NCI-H2029 treated with DMSO at 0.1 percent for 48 hours (cell line): ENCODE results near the gene ATAD2B.

Source experiments
- DNase-seq: peaks from one replicate; lab custom pipeline; 2025; lab: John Stamatoyannopoulos, UW

Gene ATAD2B

DNA sequence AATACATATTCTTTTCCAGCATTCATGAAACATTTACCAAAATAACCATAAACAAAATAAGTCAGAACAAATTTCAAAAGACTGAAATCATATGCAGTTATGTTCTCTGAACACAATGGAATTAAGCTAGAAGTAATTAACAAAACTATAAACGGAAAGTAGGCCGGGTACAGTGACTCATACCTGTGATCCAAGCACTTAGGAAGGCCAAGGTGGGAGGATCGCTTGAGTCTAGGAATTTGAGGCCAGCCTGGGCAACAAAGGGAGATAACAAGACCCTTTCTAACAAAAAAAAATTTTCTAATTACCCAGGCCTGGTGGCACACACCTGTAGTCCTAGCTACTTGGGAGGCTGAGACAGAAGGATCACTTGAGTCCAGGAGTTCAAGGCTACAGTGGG is 14.9 kb downstream of the ATAD2B start:
- DNase-seq: no peak

DNA sequence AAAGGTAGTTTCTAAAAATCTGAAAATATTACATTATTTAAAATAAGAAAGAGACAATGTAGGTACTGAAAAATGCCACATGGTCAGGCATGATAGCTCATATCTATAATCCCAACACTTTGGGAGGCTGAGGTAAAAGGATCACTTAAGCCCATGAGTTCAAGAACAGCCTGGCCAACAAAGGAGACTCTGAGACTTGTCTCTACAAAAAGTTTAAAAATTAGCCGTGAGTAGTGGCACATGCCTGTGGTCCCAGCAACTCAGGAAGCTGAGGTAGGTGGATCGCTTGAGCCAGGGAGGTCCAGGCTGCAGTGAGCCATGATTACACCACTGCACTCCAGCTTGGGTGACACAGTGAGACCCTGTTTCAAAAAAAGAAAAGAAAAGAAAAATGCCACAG is 21.8 kb downstream of the ATAD2B start:
- no peak for DNase-seq

DNA sequence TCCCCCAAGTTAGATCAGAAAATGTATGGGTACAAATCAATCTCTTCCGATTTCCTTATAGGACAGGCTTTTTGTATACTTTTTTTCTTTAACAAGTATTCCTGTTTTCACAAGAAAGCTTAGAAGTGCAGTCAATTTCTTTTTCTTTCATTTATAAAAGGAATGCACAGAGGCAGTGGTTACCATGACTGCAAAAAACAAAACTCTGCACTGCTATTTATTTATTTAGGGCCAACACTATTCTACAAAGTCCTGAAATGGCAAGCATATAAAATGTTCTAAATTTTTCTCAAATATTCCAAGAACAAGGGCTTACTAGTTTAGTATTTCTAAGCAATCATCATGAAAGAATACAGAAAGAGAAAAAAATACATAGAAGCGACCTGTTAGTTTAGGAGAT is 22.2 kb downstream of the ATAD2B start:
- DNase-seq: no peak

DNA sequence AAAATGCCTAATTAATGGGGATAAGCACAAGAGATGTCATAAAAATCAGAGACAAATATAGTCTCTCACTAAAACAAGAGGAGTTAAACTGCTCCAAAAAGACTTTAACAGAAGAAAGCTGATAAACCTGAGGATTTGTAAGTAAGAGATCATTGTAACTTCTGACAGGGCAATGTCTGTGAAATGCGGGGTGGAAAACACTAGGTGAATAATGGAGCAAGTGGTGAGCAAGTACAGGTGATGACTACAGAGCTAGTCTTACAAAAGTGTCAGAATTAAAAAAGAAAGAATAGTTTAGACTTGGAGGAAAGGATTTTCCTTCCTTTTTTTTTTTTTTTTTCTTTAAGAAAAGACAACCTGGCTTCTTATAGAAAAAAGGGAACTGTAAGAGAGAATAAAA is 22.7 kb downstream of the ATAD2B start:
- no peak for DNase-seq

DNA sequence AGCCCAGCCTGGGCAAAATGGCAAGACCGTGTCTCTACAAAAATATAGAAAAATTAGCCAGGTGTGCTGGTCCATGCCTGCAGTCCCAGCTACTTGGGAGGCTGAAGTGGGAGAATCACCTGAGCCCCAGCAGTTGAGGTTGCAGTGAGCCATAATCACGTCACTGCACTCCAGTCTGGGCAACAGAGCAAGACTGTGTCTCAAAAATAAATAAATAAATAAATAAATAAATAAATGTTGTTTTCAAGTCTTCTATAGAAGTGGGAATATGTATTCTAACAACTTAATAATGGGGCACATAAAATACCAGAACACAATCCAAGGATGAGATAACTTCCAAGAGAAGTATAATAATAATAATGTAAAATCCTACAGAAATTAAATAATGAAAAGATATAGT is 23.9 kb downstream of the ATAD2B start:
- no peak for DNase-seq

DNA sequence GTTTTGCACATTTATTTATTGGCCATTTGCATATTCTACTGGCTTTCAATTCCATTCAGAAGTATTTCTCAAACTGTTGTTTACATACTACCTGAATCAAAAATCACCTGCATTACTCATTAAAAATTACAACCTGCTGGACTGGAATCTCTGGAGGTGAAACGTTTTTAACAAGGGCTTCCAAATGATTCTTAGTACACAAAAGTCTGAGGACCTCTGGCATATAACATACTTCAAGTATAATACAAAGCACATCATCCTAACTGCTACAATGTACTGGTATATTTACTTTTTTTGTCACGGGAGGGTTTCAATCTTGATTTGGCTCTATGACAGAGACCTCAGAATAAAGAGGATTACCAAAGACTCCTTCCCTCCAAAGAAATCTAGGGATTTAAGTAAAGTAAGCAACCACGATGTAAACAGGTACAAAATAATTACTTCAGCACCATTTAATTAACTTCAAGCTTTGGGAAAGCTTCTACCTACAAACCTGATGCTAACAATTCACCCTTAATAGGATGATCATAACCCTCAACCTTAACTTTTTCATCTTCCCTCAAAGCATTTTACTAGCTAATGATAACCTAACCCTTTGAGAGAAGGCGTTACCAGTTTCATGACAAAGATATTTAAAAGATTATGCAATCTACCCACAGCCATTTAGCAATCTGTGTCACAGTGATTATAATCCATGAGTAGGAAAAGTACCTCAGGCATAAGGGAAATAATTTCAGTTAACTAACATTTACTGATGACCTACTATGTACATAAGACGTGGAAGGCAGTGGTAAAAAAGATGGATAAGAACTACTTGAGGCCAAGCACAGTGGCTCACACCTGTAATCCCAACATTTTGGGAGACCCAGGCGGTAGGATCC is 24.7 kb downstream of the ATAD2B start:
- no peak for DNase-seq

DNA sequence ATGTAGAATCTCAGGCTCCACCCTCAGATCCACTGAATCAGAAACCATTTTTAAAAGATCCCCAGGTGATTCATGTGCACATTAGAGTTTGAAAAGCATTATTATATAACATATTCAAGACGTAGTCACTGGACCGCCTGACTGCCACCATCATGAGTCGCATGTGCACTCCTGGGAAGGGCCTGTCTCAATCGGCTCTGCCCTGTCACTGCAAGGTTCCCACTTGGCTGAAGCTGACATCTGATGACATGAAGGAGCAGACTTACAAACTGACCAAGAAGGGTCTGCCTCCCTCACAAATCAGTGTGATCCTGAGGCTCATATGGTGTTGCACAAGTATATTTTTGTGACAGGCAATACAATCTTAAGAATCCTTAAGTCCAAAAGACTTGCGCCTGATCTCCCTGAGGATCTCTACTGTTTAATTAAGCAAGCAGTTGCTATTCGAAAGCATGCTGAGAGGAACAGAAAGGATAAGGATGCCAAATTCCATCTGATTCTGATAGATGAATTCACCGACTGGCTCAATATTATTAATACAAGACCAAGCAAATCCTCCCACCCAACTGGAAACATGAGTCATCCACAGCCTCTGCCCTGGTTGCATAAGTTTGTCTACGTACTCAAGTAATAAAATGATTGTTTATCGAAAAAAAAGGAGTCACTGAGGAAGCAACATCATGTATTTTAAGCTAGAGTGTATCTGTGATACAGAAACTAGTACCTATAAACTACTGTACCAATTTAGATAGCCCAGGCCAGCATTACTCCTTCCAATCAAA is 26.2 kb downstream of the ATAD2B start:
- no peak for DNase-seq

DNA sequence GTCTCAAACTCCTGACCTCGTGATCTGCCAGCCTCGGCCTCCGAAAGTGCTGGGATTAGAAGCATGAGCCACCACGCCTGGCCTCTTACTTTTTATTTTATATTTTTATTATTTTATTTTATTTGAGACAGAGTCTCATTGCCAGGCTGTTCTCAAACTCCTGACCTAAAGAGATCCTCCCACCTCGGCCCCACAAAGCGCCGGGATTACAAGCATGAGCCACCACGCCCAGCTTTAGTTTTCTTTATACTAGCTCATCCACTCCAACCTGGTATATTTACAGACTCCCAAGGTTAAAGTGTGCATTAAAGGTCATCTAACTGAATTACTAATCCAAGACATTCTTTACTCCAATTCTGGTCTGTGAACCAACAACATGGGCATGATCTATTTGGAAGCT is 26.8 kb downstream of the ATAD2B start:
- no peak for DNase-seq

DNA sequence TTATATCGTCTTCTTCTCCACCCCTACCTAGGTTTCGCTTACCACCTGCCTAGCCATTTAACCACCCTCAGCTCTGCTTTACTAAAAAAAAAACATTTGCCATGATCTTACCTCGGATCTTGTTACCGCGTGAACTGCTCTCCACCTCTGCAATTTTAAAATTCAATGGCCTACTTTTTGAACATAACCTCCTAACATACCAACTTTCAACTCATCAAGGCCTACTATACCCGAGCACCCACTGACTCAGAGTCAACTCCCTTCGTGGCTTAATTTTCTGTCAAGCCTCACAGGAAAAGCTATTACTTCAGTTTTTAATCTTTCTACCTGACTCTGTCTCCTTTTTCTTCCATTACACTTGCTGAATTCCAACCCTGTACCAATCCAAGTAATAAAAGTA is 55.7 kb downstream of the ATAD2B start:
- DNase-seq: no peak

DNA sequence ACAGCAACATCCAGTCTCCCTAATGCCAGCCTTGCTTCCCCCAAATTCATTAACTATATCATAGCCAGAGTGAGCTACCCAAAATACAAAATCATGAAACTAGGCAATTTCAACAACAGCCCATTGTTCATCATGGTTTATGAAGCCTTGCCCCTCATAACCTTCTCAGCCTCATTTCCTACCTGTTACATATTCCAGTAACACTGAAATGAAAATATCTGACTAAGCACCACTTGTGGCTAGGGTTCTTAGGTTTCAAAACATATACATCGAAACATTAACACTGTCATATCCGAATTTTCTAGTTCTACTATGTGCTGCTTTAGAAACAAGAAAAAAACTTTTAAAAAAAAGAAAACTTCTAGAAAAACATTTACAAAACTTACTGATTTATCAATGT is 59.5 kb downstream of the ATAD2B start:
- no peak for DNase-seq

DNA sequence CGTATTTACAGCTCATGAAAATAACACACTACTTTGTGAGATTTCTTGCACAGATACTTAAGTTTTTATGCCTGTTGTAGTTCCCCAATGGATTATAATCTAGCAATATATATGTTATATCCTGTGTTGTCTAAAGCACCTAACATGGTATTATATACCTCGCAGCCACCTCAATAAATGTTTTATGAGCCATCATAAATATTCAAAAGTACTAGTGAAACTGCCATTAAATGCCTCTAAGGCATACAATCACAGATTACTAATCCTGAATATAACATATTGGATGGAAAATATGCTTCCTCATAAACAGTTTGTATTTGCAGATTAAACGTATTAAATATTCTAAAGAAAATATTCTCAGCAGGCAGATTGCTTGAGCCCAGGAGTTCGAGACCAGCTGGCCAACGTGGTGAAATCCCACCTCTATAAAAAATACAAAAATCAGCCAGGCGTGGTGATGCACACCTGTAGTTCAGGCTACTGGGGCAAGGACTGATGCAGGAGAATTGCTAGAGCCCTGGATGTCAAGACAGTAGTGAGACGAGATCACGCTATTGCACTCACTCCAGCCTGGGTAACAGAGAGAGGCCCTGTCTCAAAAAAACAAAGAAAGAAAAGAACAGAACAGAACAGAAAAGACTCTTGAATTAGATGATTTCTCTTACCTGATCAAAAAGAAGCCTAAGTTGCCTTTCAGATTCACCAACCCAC is 64.1 kb downstream of the ATAD2B start:
- no peak for DNase-seq

DNA sequence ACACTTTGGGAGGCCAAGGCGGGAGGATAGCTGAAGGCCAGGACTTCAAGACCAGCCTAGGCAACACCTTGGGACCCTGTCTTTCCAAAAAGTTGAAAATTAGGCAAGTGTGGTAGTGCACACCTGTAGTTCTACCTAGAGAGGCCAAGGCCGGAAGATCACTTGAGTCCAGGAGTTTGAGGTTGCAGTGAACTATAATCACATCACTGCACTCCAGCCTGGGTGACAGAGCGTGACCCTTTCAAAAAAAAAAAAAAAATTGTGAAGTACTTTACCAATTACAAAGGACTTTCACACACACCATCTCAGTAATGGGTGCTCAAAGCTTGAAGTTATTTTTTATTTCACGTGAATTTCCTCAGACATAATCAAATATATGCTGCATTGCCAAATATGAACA is 65.0 kb downstream of the ATAD2B start:
- DNase-seq: no peak

DNA sequence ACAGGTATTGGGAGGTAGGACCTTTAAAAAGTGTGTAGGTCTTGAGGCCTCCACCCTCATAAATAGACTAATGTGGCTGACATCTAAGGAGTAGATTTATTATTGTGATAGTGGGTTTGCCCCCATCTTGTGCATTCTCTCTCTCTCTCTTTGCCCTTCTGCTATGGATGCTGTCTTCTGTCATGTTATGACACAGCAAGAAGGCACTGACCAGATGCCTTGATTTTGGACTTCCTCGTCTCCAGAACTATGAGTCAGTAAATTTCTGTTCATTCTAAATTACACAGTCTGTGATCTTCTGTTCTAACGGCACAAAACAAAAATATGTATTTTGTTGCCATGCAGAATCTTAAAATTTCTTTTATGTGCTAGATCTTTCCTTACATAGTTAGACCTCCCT is 66.9 kb downstream of the ATAD2B start:
- no peak for DNase-seq

DNA sequence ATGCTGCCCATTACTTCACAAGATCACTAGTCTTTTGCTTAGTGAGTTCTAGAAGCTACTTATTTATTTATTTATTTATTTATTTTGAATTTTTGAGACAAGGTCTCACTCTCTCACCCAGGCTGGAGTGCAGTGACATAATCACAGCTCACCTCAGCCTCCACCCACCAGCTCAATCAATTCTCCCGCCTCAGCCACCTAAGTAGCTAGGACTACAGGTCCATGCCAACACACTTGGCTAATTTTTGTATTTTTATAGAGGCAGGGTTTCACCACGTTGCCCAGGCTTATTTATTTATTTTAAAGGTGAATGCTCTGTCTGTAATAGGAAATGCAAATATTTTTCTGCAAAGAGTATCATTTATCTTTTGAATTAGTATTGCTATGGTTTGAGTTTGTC is 67.7 kb downstream of the ATAD2B start:
- no peak for DNase-seq

DNA sequence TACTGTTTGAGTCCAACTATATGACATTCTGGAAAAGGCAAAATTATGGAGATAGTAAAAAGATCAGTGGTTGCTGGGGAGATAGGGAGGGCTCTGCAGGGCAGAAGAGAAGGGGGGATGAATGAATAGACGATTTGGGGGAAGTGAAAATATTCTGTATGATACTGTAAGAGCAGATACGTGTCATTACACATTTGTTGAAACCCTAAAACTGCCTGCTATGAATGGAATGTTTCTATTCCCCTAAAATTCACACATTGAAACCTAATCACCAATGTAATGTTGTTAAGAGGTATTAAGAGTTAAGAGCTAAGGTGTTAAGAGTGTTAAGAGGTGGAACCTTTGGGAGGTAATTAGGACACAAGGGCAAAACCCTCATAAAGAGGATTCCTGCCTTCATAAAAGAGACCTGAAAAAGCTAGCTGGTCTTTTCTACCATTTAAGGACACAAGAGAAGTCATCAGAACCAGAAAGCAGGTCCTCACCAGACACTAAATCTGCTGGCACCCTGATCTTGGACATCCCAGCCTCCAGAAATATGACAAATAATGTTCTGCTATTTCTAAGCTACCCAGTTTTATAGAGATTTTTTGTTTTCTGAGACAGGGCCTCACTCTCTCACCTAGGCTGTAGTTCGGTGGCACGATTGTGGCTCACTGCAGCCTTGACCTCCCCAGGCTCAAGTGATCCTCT is 76.2 kb downstream of the ATAD2B start:
- DNase-seq: no peak

DNA sequence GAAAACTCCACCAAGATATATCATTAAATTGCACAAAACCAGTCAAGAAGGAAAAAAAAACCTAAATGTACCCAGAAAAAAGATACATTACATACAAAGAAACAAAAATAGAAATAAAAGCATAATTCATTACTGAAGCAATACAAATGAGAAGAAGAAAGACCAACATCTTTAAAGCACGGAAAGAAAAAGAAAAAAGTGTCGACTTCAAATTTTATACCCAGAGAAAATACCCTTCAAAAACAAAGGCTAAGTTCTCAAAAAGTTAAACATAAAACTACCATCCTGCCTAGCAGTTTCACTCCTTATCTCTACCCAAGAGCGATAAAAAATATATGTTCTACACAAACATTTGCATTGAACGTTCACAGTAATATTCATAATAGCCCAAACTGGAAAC is 82.0 kb downstream of the ATAD2B start:
- DNase-seq: no peak

DNA sequence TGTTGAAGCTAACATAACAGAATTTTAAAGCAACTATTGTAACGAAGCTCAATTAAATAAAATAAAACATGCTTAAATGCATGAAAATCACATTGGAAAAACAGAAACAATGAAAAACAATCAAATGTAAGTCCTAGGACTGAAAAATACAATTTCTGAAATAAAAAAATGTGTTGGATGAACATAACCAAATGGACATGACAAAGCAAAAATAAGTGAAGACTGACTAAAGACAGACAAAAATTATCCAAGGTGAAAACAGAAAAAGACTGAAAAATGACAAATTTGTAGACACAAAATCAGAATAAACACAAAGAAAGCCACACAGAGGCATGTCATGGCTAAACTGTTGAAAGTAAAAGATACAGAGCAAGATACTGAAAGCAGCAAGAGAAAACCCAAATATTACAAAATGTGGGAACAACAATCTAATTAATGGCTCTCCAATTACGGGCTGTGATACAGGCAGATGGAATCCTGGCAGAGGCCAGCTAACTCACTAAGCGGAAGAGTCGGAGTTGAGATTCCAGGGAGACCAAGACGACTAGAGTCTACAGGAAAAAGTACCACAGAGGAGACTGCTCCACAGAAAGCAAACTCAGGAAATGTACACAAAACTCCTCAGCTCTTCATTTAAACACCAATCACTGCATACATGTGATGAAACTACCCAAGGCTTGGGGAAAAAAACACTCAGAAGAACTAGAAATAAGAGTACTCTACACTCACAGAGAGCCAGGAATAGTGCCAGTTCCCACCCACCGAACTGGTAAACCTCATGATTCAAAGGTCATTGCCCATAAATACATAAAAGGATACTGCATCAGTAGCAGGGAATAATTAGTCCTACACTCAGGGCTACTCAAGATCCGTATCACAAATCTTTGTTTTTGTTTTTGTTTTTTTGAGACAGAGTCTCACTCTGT is 83.6 kb downstream of the ATAD2B start:
- no peak for DNase-seq

DNA sequence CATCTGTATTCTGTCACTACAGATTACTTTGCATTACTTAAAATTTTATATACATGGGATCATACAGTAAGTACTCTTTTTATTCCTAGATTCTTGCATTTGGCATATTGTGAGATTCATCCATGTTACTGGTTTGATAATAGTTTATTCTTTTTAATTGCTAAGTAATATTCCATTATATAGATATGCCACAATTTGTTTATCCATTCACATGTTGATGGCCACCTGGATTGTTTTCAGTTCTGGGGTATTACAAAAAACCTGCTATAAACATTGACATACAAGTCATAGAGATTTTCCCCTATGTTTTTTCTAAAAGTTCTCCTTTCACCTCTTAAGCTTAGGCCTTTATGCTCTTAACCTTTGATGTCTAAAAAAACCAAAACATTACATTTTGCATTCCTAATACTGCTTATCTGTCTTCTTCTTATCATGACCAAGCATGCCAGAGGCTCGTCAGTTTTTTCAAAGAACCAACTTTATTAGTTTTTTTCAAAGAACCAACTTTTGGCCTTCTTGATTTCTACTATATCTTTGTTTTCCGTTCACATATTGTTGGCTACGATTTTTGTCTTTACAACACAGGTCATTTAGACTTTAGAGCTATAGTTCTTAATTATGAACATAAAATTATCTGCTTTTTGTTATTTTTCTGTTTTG is 86.9 kb downstream of the ATAD2B start:
- no peak for DNase-seq

DNA sequence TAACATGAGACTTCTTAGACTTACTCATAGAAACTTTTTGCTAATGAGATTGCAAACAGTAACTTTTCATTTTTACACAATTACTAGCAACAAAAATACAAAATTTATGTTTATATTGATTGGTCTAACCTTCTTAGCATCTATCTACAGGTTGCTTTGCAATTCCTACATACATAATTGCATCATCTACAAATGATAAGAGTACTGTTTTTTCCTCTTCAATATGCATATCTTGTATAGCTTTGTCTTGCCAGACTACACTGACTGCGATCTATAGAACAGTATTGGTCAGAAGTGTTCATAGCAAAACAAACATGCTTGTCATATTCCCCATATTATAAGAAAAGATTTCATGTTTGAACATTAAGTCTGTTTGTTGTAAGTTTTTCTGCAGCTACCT is 87.9 kb downstream of the ATAD2B start:
- DNase-seq: no peak

DNA sequence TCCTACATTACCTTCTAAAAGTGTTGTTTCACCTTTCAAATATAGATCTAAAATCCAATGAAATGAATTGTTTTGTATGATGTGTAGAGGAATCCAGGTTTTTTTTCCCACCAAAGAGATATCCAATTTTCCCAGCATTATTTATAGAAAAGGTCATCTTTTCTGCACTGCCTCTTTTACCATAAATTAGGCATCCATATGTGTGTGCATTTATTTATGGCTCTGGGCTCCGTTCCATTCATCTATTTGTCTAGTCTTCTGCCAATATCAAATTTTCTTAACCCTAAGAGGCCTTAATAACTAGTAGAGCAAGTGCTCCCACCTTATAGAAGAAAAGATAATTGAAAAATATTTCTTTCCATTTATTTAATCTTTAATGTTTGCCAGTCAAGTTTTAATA is 88.3 kb downstream of the ATAD2B start:
- no peak for DNase-seq

DNA sequence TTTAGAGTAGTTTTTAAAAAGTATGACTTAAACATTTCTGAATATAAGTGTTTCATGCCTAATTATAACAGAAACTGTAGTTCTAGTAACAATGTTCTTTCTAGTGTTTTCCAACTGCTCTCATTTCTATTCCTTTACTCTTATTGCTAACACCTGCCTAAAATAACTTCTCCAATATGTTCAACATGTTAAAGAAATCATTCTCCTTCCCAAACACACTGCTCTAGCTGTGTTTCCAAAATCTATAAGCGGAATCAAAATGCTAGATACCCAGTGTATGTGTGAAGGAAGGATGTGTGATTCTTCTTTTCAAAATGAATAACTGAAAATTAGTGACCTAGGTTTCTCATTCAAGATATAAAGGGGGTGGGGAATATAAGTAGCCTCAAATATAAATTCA is 89.1 kb downstream of the ATAD2B start:
- no peak for DNase-seq
